ENCODE data around the gene USP37. TPM values are rescaled to one million over a fixed set of nuclear protein-coding genes. Genes with fewer than 3 reads are reported as not detected.
A peak's percentile ranks its signal among the peaks of the same experiment; 100 is the strongest.

Gene USP37
- total RNA-seq, 1 donor from 2014 or later, result 9.5 TPM

DNA sequence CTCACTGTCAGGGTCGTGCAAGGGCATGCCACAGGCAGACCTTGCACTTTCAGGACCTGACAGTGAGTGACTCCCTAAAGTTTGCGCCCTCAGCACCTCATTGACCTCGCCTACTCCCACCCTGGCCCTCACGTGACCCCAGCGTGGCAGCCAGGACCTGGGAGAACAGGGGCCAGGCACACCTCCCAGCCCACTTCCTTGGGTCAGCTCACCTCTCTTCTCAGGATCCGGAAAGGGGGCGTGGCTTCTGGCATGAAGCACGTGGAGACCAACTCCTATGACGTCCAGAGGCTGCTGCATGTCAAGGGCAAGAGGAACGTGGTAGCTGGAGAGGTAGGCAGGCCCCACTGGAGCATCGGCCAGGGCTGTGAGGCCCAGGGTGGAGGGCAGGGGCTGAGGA lies 140.4 kb downstream of the USP37 start:
- Mint-ChIP-seq H3K4me1 (ENCODE audit: low read depth) (no peaks in the 10 kb centered on the region), H3K27me3 (ENCODE audit: low read depth) (peaks cover 4% of the 10 kb centered on the region), H3K36me3 (ENCODE audit: low read depth) (no peaks in the 10 kb centered on the region), H3K9me3 (ENCODE audit: low read depth) (no peaks in the 10 kb centered on the region), H3K4me3 (ENCODE audit: unreplicated experiment) (no peak overlapping the region), H3K27ac (ENCODE audit: unreplicated experiment) (no peak overlapping the region)
- DNase-seq (ENCODE audit: low spot score), result peak; percentile 81
- TF ChIP-seq, protein P1, sequence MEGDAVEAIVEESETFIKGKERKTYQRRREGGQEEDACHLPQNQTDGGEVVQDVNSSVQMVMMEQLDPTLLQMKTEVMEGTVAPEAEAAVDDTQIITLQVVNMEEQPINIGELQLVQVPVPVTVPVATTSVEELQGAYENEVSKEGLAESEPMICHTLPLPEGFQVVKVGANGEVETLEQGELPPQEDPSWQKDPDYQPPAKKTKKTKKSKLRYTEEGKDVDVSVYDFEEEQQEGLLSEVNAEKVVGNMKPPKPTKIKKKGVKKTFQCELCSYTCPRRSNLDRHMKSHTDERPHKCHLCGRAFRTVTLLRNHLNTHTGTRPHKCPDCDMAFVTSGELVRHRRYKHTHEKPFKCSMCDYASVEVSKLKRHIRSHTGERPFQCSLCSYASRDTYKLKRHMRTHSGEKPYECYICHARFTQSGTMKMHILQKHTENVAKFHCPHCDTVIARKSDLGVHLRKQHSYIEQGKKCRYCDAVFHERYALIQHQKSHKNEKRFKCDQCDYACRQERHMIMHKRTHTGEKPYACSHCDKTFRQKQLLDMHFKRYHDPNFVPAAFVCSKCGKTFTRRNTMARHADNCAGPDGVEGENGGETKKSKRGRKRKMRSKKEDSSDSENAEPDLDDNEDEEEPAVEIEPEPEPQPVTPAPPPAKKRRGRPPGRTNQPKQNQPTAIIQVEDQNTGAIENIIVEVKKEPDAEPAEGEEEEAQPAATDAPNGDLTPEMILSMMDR (IDR thresholded peaks at IDR 0.05), result no peak

DNA sequence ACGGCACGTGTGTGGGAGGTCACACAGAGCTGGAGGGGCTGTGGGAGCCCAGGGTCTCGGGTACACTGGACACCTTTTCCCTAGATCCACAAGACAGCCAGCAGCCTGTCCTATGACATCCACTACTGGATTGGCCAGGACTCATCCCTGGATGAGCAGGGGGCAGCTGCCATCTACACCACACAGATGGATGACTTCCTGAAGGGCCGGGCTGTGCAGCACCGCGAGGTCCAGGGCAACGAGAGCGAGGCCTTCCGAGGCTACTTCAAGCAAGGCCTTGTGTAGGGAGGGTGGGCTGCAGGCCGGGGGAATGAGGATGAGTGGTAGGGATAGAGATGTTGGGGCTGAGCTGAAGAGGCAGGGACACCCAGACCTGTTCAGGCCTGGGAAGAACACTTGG lies 142.6 kb downstream of the USP37 start:
- no peaks in the 10 kb centered on the region for H3K27me3 Mint-ChIP-seq (ENCODE audit: low read depth)
- H3K4me1 Mint-ChIP-seq (ENCODE audit: low read depth), result no peaks in the 10 kb centered on the region
- H3K9me3 Mint-ChIP-seq (ENCODE audit: low read depth), result no peaks in the 10 kb centered on the region
- H3K4me3 Mint-ChIP-seq (ENCODE audit: unreplicated experiment), result no peak overlapping the region
- DNase-seq (ENCODE audit: low spot score), result no peak
- no peaks in the 10 kb centered on the region for H3K36me3 Mint-ChIP-seq (ENCODE audit: low read depth)
- TF ChIP-seq, protein P1 (IDR thresholded peaks at IDR 0.05), result no peak
- H3K27ac Mint-ChIP-seq (ENCODE audit: unreplicated experiment), result no peak overlapping the region

DNA sequence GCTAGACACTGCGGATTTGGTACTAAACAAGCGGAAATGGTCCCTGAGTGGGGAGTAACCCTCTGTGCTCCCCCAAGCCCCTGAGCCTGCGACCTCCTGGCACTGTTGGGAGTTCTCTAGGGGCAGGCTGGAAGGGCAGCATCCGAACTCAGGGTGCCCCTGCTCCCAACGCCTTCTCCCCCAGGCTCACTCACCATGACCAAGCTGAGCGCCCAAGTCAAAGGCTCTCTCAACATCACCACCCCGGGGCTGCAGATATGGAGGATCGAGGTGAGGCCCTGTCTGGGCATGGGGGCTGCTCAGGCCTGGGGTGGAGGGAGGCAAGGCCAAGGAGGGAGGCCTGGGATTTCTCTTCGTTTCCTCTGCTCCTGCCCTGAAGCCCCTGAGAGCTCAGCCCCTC lies 144.6 kb downstream of the USP37 start:
- no peak for DNase-seq (ENCODE audit: low spot score)
- Mint-ChIP-seq H3K27ac (ENCODE audit: unreplicated experiment) (no peak overlapping the region), H3K36me3 (ENCODE audit: low read depth) (no peaks in the 10 kb centered on the region), H3K9me3 (ENCODE audit: low read depth) (no peaks in the 10 kb centered on the region), H3K4me3 (ENCODE audit: unreplicated experiment) (no peak overlapping the region), H3K4me1 (ENCODE audit: low read depth) (no peaks in the 10 kb centered on the region), H3K27me3 (ENCODE audit: low read depth) (no peaks in the 10 kb centered on the region)
- TF ChIP-seq, protein P1 (IDR thresholded peaks at IDR 0.05), result no peak

DNA sequence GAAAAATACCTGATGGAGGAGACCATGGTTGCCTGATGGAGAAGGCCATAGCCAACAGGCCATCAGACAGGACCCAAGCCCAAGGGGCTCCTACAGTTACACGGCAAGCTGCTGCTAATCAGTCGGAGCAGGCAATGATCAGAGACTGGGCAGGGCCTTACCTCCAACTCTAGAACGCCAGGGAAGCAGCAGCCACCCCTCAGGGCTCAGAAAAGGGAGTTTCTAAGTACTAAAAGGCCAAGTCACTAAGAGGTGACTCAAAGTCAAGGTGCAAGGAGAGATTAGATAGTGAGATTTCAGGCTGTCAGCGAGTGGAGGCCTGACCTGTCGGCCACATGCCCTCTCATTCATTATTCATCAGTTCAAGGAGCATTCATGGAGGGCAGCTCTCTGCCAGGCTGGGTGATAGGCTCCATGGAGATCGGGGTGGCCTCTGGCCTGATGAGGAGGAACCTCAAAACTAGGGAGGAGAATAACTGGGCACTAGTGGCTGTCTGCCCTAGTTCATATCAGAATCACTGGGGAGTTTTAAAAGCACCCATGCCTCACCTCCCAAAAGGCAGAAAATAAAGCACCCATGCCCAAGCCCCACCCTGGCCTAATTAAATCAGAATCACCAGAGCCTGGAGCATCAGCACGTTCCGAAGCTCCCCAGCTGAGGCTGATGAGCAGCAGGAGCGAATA lies 145.6 kb downstream of the USP37 start:
- Mint-ChIP-seq H3K4me3 (ENCODE audit: unreplicated experiment) (no peak overlapping the region), H3K4me1 (ENCODE audit: low read depth) (no peaks in the 10 kb centered on the region), H3K27ac (ENCODE audit: unreplicated experiment) (no peak overlapping the region), H3K27me3 (ENCODE audit: low read depth) (no peaks in the 10 kb centered on the region), H3K9me3 (ENCODE audit: low read depth) (no peaks in the 10 kb centered on the region), H3K36me3 (ENCODE audit: low read depth) (no peaks in the 10 kb centered on the region)
- TF ChIP-seq, protein P1 (IDR thresholded peaks at IDR 0.05), result no peak
- no peak for DNase-seq (ENCODE audit: low spot score)

DNA sequence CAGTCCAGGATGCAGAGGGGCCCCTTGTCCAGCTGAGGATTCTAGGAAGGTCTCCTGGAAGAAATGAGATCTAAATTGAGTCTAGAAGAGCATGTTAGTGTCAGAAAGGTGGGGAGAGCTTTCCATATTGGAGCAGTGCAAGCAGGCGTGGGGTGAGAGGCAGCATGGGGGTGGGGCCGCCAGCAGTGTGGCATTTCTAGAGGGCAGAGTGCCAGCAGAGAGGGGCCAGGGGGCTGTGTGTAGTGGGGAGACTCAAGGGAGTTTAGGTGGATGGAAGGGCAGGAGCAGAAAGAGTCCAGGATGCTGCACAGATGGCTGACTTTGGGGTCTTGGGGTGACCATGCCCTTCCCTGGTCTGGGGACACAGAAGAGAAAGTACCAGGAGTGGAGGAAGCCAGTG lies 147.1 kb downstream of the USP37 start:
- H3K4me3 Mint-ChIP-seq (ENCODE audit: unreplicated experiment), result no peak overlapping the region
- no peaks in the 10 kb centered on the region for H3K9me3 Mint-ChIP-seq (ENCODE audit: low read depth)
- H3K36me3 Mint-ChIP-seq (ENCODE audit: low read depth), result no peaks in the 10 kb centered on the region
- no peaks in the 10 kb centered on the region for H3K27me3 Mint-ChIP-seq (ENCODE audit: low read depth)
- TF ChIP-seq, protein P1 (IDR thresholded peaks at IDR 0.05), result no peak
- H3K27ac Mint-ChIP-seq (ENCODE audit: unreplicated experiment), result no peak overlapping the region
- no peak for DNase-seq (ENCODE audit: low spot score)
- no peaks in the 10 kb centered on the region for H3K4me1 Mint-ChIP-seq (ENCODE audit: low read depth)
